ENCODE data around the gene THEMIS.

Gene THEMIS

GRCh38 chr6:127858727-127859391, 42.0 kb downstream of the THEMIS start:
- H3K23ac ChIP-seq (ENCODE audit: low read length): no peak overlapping the region
- H3K27me3 ChIP-seq (ENCODE audit: insufficient read depth, low read length, poor library complexity): no peaks in the 10 kb centered on the region
- H3K79me2 ChIP-seq (ENCODE audit: control insufficient read depth, insufficient read depth, low read length): no peaks in the 10 kb centered on the region
- H3K18ac ChIP-seq (ENCODE audit: low read length): no peak overlapping the region
- DNase-seq: no peak
- no peak overlapping the region for H3K4ac ChIP-seq (ENCODE audit: low read depth, low read length)
- H3K9ac ChIP-seq (ENCODE audit: low read length): no peak overlapping the region
- no CpG with 5 or more reads among the region's 4 CpGs for WGBS (ENCODE audit: extremely low coverage, insufficient coverage, low lambda C conversion rate)
- H2BK120ac ChIP-seq (ENCODE audit: low read depth, low read length): no peak overlapping the region
- no peaks in the 10 kb centered on the region for H3K36me3 ChIP-seq (ENCODE audit: control insufficient read depth, insufficient read depth, low read length)
- H2BK15ac ChIP-seq (replicated peaks; ENCODE audit: low read depth): no peak overlapping the region
- no peak overlapping the region for H3K4me2 ChIP-seq (ENCODE audit: low read length)
- H3K27ac ChIP-seq (ENCODE audit: low read depth, low read length): no peak overlapping the region
- no peak overlapping the region for H4K8ac ChIP-seq (ENCODE audit: low read depth, low read length)
- no peak overlapping the region for H2AK5ac ChIP-seq (ENCODE audit: low read length)
- no peaks in the 10 kb centered on the region for H3K79me1 ChIP-seq (ENCODE audit: low read length)
- no peaks in the 10 kb centered on the region for H3K4me1 ChIP-seq (ENCODE audit: control insufficient read depth, low read depth, low read length)
- no peak overlapping the region for H4K5ac ChIP-seq (ENCODE audit: low read length)
- no peak overlapping the region for H2BK5ac ChIP-seq (ENCODE audit: low read length)
- H3K56ac ChIP-seq (ENCODE audit: low read length): no peak overlapping the region
- H3K4me3 ChIP-seq (ENCODE audit: low read length): no peak overlapping the region

- H3K4me1 ChIP-seq (ENCODE audit: control insufficient read depth, low read depth, low read length): no peaks in the 10 kb centered on the region
- H3K27ac ChIP-seq (ENCODE audit: low read depth, low read length): no peak overlapping the region
- no peak overlapping the region for H3K9ac ChIP-seq (ENCODE audit: low read length)
- H3K23ac ChIP-seq (ENCODE audit: low read length): no peak overlapping the region
- H3K4me2 ChIP-seq (ENCODE audit: low read length): no peak overlapping the region
- H4K5ac ChIP-seq (ENCODE audit: low read length): no peak overlapping the region
- no peaks in the 10 kb centered on the region for H3K79me1 ChIP-seq (ENCODE audit: low read length)
- no peak overlapping the region for H2BK120ac ChIP-seq (ENCODE audit: low read depth, low read length)
- no peak overlapping the region for H4K8ac ChIP-seq (ENCODE audit: low read depth, low read length)
- peak; percentile 19 for DNase-seq
- no peaks in the 10 kb centered on the region for H3K27me3 ChIP-seq (ENCODE audit: insufficient read depth, low read length, poor library complexity)
- WGBS (ENCODE audit: extremely low coverage, insufficient coverage, low lambda C conversion rate): no CpG with 5 or more reads among the region's 1 CpG
- H2AK5ac ChIP-seq (ENCODE audit: low read length): no peak overlapping the region
- no peak overlapping the region for H3K4me3 ChIP-seq (ENCODE audit: low read length)
- no peak overlapping the region for H3K18ac ChIP-seq (ENCODE audit: low read length)
- no peaks in the 10 kb centered on the region for H3K79me2 ChIP-seq (ENCODE audit: control insufficient read depth, insufficient read depth, low read length)
- no peak overlapping the region for H3K4ac ChIP-seq (ENCODE audit: low read depth, low read length)
- no peak overlapping the region for H2BK15ac ChIP-seq (replicated peaks; ENCODE audit: low read depth)
- H3K56ac ChIP-seq (ENCODE audit: low read length): no peak overlapping the region
- H2BK5ac ChIP-seq (ENCODE audit: low read length): no peak overlapping the region
- H3K36me3 ChIP-seq (ENCODE audit: control insufficient read depth, insufficient read depth, low read length): no peaks in the 10 kb centered on the region
Measured at GRCh38 chr6:127857051-127857637, 43.7 kb downstream of the THEMIS start.

GRCh38 chr6:127855542-127856159, 45.2 kb downstream of the THEMIS start:
- peak; percentile 35 for DNase-seq
- Histone ChIP-seq H3K4me3 (ENCODE audit: low read length) (no peak overlapping the region), H3K36me3 (ENCODE audit: control insufficient read depth, insufficient read depth, low read length) (no peaks in the 10 kb centered on the region), H2BK5ac (ENCODE audit: low read length) (no peak overlapping the region), H3K79me2 (ENCODE audit: control insufficient read depth, insufficient read depth, low read length) (no peaks in the 10 kb centered on the region), H3K4me1 (ENCODE audit: control insufficient read depth, low read depth, low read length) (no peaks in the 10 kb centered on the region), H4K5ac (ENCODE audit: low read length) (no peak overlapping the region), H3K27me3 (ENCODE audit: insufficient read depth, low read length, poor library complexity) (no peaks in the 10 kb centered on the region), H3K18ac (ENCODE audit: low read length) (no peak overlapping the region), H2BK15ac (replicated peaks; ENCODE audit: low read depth) (no peak overlapping the region), H3K4ac (ENCODE audit: low read depth, low read length) (no peak overlapping the region), H3K9ac (ENCODE audit: low read length) (no peak overlapping the region), H3K23ac (ENCODE audit: low read length) (no peak overlapping the region), H3K56ac (ENCODE audit: low read length) (no peak overlapping the region), H2AK5ac (ENCODE audit: low read length) (no peak overlapping the region), H2BK120ac (ENCODE audit: low read depth, low read length) (no peak overlapping the region), H3K27ac (ENCODE audit: low read depth, low read length) (no peak overlapping the region), H3K79me1 (ENCODE audit: low read length) (no peaks in the 10 kb centered on the region), H3K4me2 (ENCODE audit: low read length) (no peak overlapping the region), H4K8ac (ENCODE audit: low read depth, low read length) (no peak overlapping the region)
- no CpG with 5 or more reads among the region's 4 CpGs for WGBS (ENCODE audit: extremely low coverage, insufficient coverage, low lambda C conversion rate)

- no peak overlapping the region for H2BK5ac ChIP-seq (ENCODE audit: low read length)
- H3K79me2 ChIP-seq (ENCODE audit: control insufficient read depth, insufficient read depth, low read length): no peaks in the 10 kb centered on the region
- DNase-seq: peak; percentile 30
- no peak overlapping the region for H3K23ac ChIP-seq (ENCODE audit: low read length)
- no peak overlapping the region for H3K56ac ChIP-seq (ENCODE audit: low read length)
- no peak overlapping the region for H3K4ac ChIP-seq (ENCODE audit: low read depth, low read length)
- H3K36me3 ChIP-seq (ENCODE audit: control insufficient read depth, insufficient read depth, low read length): no peaks in the 10 kb centered on the region
- H3K4me3 ChIP-seq (ENCODE audit: low read length): no peak overlapping the region
- no peak overlapping the region for H2BK120ac ChIP-seq (ENCODE audit: low read depth, low read length)
- no peak overlapping the region for H3K18ac ChIP-seq (ENCODE audit: low read length)
- no peak overlapping the region for H3K4me2 ChIP-seq (ENCODE audit: low read length)
- H3K27me3 ChIP-seq (ENCODE audit: insufficient read depth, low read length, poor library complexity): no peaks in the 10 kb centered on the region
- H2BK15ac ChIP-seq (replicated peaks; ENCODE audit: low read depth): no peak overlapping the region
- no peak overlapping the region for H4K5ac ChIP-seq (ENCODE audit: low read length)
- no peak overlapping the region for H3K27ac ChIP-seq (ENCODE audit: low read depth, low read length)
- no peak overlapping the region for H2AK5ac ChIP-seq (ENCODE audit: low read length)
- no CpG with 5 or more reads among the region's 1 CpG for WGBS (ENCODE audit: extremely low coverage, insufficient coverage, low lambda C conversion rate)
- H3K9ac ChIP-seq (ENCODE audit: low read length): no peak overlapping the region
- no peak overlapping the region for H4K8ac ChIP-seq (ENCODE audit: low read depth, low read length)
- H3K4me1 ChIP-seq (ENCODE audit: control insufficient read depth, low read depth, low read length): no peaks in the 10 kb centered on the region
- H3K79me1 ChIP-seq (ENCODE audit: low read length): no peaks in the 10 kb centered on the region
Measured at GRCh38 chr6:127854009-127854408, 46.8 kb downstream of the THEMIS start.

- no peak overlapping the region for H3K27ac ChIP-seq (ENCODE audit: low read depth, low read length)
- no peak overlapping the region for H3K9ac ChIP-seq (ENCODE audit: low read length)
- DNase-seq: no peak
- no peaks in the 10 kb centered on the region for H3K27me3 ChIP-seq (ENCODE audit: insufficient read depth, low read length, poor library complexity)
- H3K36me3 ChIP-seq (ENCODE audit: control insufficient read depth, insufficient read depth, low read length): no peaks in the 10 kb centered on the region
- H2BK15ac ChIP-seq (replicated peaks; ENCODE audit: low read depth): no peak overlapping the region
- no peak overlapping the region for H3K4me3 ChIP-seq (ENCODE audit: low read length)
- H3K23ac ChIP-seq (ENCODE audit: low read length): no peak overlapping the region
- no peak overlapping the region for H3K56ac ChIP-seq (ENCODE audit: low read length)
- H3K18ac ChIP-seq (ENCODE audit: low read length): no peak overlapping the region
- H3K4ac ChIP-seq (ENCODE audit: low read depth, low read length): no peak overlapping the region
- H2BK5ac ChIP-seq (ENCODE audit: low read length): no peak overlapping the region
- H4K5ac ChIP-seq (ENCODE audit: low read length): no peak overlapping the region
- H2AK5ac ChIP-seq (ENCODE audit: low read length): no peak overlapping the region
- no peak overlapping the region for H2BK120ac ChIP-seq (ENCODE audit: low read depth, low read length)
- no peak overlapping the region for H3K4me2 ChIP-seq (ENCODE audit: low read length)
- WGBS (ENCODE audit: extremely low coverage, insufficient coverage, low lambda C conversion rate): no CpG with 5 or more reads among the region's 1 CpG
- H3K4me1 ChIP-seq (ENCODE audit: control insufficient read depth, low read depth, low read length): no peaks in the 10 kb centered on the region
- H4K8ac ChIP-seq (ENCODE audit: low read depth, low read length): no peak overlapping the region
- H3K79me1 ChIP-seq (ENCODE audit: low read length): no peaks in the 10 kb centered on the region
- no peaks in the 10 kb centered on the region for H3K79me2 ChIP-seq (ENCODE audit: control insufficient read depth, insufficient read depth, low read length)
Measured at GRCh38 chr6:127851197-127851596, 49.7 kb downstream of the THEMIS start.

All from mesendoderm (in vitro differentiated cells).